AG09309 (cell line): ENCODE results near the gene CCL17.
A peak's percentile ranks its signal among the peaks of the same experiment; 100 is the strongest.

Source experiments
- DNase-seq: peaks from one replicate; pipeline ENCODE4 v3.0.0-alpha.2; 2010; ENCODE audit warnings: low read depth
- H3K4me3 ChIP-seq: 2 replicates; pipeline ENCODE4 v1.5.1; 2011; ENCODE audit warnings: mild to moderate bottlenecking, low read depth, low read length, moderate library complexity; ENCODE audit not compliant: control insufficient read depth
- CTCF ChIP-seq: IDR thresholded peaks from 2 replicates; pipeline ENCODE4 v1.5.1; 2011; ENCODE audit warnings: mild to moderate bottlenecking, low read depth, low read length, inconsistent platforms; ENCODE audit not compliant: insufficient read depth, control insufficient read depth; ENCODE audit errors: missing control alignments

CCL17 gene

GRCh38 chr16:57444711-57445110 is 40.1 kb downstream of the CCL17 start:
- no peak for TF ChIP-seq CTCF
- peak; percentile 51 for DNase-seq

GRCh38 chr16:57445510-57445909 is 40.9 kb downstream of the CCL17 start:
- no peak for TF ChIP-seq CTCF
- DNase-seq = no peak
- H3K4me3 ChIP-seq = no peak overlapping the region

More at GRCh38 chr16:57444711-57445110, 40.1 kb downstream of the CCL17 start:
- H3K4me3 ChIP-seq = no peak overlapping the region

GRCh38 chr16:57446531-57447185 is 42.1 kb downstream of the CCL17 start:
- no peak for DNase-seq
- peak overlapping the region; percentile 92 for H3K4me3 ChIP-seq
- no peak for TF ChIP-seq CTCF

GRCh38 chr16:57447186-57447962 is 42.8 kb downstream of the CCL17 start, which contains the start of the genes CIAPIN1 and COQ9:
Gene CIAPIN1 (minus strand): TSS chr16:57447385. CDS start chr16:57440928, 6,457 bp downstream.
Gene COQ9 (plus strand): TSS chr16:57447479. CDS start chr16:57447506, 27 bp downstream.
- no peak for TF ChIP-seq CTCF
- peak; percentile 52 for DNase-seq
- H3K4me3 ChIP-seq = peak within 1 kb of the TSS; percentile 92

- DNase-seq = no peak
- TF ChIP-seq CTCF = no peak
- H3K4me3 ChIP-seq = no peak overlapping the region
Measured at GRCh38 chr16:57452021-57452420, 47.5 kb downstream of the CCL17 start.

GRCh38 chr16:57462209-57462977 is 57.8 kb downstream of the CCL17 start, which contains the start of gene POLR2C:
Gene POLR2C (plus strand): TSS chr16:57462679. CDS start chr16:57462725, 46 bp downstream.
- peak within 1 kb of the TSS; percentile 85 for H3K4me3 ChIP-seq
- peak; percentile 95 for TF ChIP-seq CTCF
- peak; percentile 31 for DNase-seq
